ENCODE data around the gene FCER2. TPM values are rescaled to one million over a fixed set of nuclear protein-coding genes. Genes with fewer than 3 reads are reported as not detected.

The FCER2 gene
- total RNA-seq, 2 experiments from 2014 or later, result 1.5 to 1.7 TPM

DNA sequence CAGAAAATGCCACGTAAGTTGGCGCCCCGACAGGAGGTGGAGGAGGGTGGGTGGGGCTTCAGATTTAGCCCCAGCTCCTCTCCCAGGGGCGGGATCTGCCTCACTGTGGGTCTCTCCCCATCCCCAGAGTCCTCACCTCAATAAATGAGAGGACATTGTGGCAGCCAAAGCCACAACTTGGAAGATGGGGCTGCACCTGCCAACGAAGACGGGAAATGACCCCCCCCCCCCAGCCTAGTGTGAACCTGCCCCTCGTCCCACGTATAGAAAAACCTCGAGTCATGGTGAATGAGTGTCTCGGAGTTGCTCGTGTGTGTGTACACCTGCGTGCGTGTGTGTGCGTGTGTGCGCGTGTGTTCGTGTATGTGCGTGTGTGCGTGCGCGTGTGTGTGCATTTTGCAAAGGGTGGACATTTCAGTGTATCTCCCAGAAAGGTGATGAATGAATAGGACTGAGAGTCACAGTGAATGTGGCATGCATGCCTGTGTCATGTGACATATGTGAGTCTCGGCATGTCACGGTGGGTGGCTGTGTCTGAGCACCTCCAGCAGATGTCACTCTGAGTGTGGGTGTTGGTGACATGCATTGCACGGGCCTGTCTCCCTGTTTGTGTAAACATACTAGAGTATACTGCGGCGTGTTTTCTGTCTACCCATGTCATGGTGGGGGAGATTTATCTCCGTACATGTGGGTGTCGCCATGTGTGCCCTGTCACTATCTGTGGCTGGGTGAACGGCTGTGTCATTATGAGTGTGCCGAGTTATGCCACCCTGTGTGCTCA is 22.8 kb downstream of the FCER2 start:
- Mint-ChIP-seq H3K27me3 (peaks cover 34% of the 10 kb centered on the region), H3K27ac (peak overlapping the region; percentile 74), H3K4me3 (peak overlapping the region; percentile 30), H3K36me3 (peaks cover 11% of the 10 kb centered on the region), H3K4me1 (peaks cover 53% of the 10 kb centered on the region), H3K9me3 (no peaks in the 10 kb centered on the region)
- DNase-seq, result peak; percentile 69

DNA sequence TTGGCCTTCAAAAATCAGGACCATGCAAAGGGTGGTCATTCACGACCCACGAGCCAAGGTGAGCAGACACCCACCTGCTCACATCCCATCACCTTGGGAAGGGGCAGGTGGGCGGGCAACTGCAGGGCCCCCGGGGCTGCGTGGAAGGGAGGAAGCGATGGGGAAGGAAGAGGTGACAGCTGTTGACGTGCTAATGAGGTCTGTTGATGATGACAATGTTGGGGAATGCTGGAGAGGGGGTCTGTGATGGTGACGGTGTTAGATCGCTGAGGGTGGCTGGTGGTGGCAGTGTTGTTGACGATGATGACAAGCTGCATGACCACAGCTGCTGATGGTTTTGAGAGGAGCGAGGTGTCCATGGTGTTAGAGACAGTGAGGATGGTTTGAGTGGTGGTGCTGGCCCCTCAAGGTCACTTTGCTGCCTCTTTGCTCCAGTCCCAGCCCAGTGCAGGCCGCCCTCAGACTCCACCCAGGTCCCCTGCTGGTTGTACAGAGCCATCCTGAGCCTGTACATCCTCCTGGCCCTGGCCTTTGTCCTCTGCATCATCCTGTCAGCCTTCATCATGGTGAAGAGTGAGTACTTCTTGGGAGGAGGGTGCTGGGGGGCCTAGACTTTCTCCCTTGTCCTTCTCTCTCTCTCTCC is 24.1 kb downstream of the FCER2 start:
- Mint-ChIP-seq H3K4me3 (no peak overlapping the region), H3K9me3 (peaks cover 2% of the 10 kb centered on the region), H3K4me1 (peaks cover 53% of the 10 kb centered on the region)

DNA sequence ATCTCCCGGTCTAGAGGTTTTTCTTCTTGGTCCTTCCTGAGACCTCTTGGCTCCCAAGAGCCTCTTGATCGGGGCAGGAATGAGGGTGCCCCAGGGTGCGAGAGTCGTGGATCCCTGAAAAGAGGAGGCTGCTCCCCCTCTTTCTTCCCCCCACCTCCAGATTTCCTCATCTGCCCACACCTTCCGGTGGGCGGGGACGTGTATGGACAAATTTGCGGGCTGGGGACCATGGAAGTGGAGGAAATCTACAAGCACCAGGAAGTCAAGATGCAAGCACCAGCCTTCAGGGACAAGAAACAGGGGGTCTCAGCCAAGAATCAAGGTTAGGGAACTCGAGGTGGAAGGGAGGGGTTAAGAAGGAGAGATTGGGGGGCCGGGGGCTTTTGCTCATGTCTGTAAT is 25.1 kb downstream of the FCER2 start, which contains the start of gene MCEMP1:
Gene MCEMP1, plus strand, starts transcription at position 237 of the 400 bp plus-strand sequence. Its CDS starts 31 bp downstream, at position 268.
- Mint-ChIP-seq H3K36me3 (peaks cover 2% of the 10 kb centered on the region), H3K9me3 (peaks cover 2% of the 10 kb centered on the region), H3K27me3 (peaks cover 45% of the 10 kb centered on the region), H3K27ac (peak within 1 kb of the TSS; percentile 28), H3K4me3 (peak within 1 kb of the TSS; percentile 18), H3K4me1 (peaks cover 49% of the 10 kb centered on the region)
- no peak for DNase-seq

More for the DNA sequence above, 24.1 kb downstream of the FCER2 start:
- DNase-seq, result no peak
- Mint-ChIP-seq H3K27me3 (peaks cover 44% of the 10 kb centered on the region), H3K36me3 (peaks cover 6% of the 10 kb centered on the region), H3K27ac (no peak overlapping the region)

DNA sequence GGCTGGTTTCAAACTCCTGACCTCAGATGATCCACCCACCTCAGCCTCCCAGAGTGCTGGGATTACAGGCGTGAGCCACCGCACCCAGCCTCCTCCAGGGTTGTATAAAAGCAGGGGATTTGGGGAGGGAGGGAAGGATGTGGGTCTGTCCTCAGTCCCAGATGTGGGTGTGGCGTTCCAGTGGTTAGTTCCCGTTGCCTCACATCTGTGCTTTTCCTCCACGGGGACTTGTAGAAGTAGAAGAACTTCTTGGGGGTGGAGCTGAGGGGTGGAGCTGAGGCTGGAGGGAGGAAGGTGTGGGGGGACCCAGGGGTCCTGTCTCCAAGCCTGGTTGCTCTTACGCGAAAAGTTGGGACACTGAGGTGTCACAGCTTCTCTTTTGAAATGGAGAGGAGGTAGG is 25.6 kb downstream of the FCER2 start:
- Mint-ChIP-seq H3K27ac (no peak overlapping the region), H3K27me3 (peaks cover 50% of the 10 kb centered on the region)

DNA sequence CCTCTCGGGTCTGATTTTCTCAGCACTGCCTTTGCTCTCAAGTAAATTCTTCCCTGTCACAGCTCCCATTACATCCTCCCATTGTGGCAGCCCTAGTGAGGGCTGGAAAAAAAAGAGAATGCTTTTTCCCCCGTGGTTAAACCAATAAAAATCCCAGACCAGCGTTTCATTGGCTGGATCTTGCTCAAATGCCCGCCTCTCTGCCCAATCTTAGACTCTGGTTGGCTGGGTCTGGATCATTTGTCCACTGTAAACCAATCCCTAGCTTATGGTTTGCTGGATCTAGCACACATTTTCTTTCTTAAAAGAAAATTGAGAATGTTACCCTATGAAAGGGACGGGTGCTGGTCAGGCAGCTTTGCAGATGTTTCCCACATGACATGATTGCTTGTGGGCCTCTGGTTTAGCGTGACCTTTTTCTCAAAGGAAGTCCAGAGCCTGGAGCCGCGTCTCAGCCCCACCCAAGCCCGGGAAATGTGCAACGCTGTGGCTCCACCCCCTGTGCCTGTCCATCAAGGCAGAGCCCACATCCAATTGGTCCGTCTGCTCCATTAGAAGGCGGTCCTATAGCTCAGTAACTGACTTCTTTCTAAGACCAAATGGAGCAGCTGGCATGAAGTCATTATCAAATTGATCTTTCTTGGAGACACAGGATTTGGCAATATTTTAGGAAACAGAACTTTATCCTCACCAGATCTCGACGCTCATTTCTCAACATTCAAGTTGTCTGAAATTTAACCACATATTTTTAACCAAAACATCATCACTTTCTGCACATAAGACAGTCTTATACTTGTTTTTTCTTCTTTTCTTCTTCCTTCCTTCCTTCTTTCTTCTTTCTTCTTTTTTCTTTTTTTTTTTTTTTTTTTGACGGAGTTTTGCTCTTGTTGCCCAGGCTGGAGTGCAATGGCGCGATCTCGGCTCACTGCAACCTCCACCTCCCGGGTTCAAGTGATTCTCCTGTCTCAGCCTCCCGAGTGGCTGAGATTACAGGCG is 27.6 kb downstream of the FCER2 start:
- Mint-ChIP-seq H3K27ac (no peak overlapping the region), H3K4me1 (peaks cover 43% of the 10 kb centered on the region), H3K4me3 (no peak overlapping the region), H3K27me3 (peaks cover 65% of the 10 kb centered on the region), H3K36me3 (no peaks in the 10 kb centered on the region), H3K9me3 (peaks cover 2% of the 10 kb centered on the region)
- DNase-seq, result peak; percentile 40

More for the DNA sequence above, 25.6 kb downstream of the FCER2 start:
- no peaks in the 10 kb centered on the region for H3K36me3 Mint-ChIP-seq
- H3K4me1 Mint-ChIP-seq, result peaks cover 45% of the 10 kb centered on the region
- peak overlapping the region; percentile 18 for H3K4me3 Mint-ChIP-seq
- no peak for DNase-seq
- peaks cover 2% of the 10 kb centered on the region for H3K9me3 Mint-ChIP-seq

DNA sequence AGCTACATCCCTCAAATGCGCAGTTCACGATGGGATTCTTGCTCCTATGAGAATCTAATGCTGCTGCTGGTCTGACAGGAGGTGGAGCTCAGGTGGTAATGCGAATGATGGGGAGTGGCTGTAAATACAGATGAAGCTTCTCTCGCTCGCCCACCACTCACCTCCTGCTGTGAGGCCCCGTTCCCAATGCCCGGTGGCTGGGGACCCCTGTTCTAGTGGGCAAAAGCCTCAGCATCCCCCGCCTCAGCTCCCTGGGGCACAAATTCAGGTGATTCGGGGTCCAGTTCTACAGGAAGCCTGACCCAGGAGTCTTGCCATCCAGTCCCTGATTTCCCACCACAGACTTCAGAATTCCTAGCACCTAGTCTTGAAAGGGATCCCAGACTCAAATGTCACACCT is 29.4 kb downstream of the FCER2 start:
- DNase-seq, result no peak
- Mint-ChIP-seq H3K36me3 (no peaks in the 10 kb centered on the region), H3K27me3 (peaks cover 65% of the 10 kb centered on the region)

DNA sequence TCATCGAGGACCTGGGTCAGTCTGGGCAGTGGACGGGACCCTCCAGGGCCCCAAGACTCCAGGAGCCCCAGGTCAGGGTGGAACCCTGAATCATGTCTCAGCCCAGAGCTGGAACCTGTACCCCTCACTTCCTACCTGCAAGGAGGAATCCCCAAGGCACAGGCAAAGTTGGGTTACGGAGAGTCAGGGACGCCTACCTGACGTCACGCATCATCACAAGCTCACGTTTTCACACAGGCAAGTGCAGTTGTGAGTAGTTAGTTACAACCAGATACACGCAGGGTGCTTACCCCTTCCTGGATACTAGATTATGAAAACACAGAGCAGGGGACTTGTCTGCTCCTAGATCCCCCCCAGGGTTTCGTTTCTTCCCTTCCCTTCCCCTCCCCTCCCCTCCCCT is 31.1 kb downstream of the FCER2 start:
- Mint-ChIP-seq H3K36me3 (no peaks in the 10 kb centered on the region), H3K9me3 (peaks cover 2% of the 10 kb centered on the region), H3K27me3 (peaks cover 48% of the 10 kb centered on the region), H3K27ac (no peak overlapping the region), H3K4me3 (peak overlapping the region; percentile 69), H3K4me1 (peaks cover 15% of the 10 kb centered on the region)
- DNase-seq, result no peak

More for the DNA sequence above, 29.4 kb downstream of the FCER2 start:
- H3K4me3 Mint-ChIP-seq, result no peak overlapping the region
- no peak overlapping the region for H3K27ac Mint-ChIP-seq
- H3K9me3 Mint-ChIP-seq, result peaks cover 2% of the 10 kb centered on the region
- H3K4me1 Mint-ChIP-seq, result peaks cover 31% of the 10 kb centered on the region

DNA sequence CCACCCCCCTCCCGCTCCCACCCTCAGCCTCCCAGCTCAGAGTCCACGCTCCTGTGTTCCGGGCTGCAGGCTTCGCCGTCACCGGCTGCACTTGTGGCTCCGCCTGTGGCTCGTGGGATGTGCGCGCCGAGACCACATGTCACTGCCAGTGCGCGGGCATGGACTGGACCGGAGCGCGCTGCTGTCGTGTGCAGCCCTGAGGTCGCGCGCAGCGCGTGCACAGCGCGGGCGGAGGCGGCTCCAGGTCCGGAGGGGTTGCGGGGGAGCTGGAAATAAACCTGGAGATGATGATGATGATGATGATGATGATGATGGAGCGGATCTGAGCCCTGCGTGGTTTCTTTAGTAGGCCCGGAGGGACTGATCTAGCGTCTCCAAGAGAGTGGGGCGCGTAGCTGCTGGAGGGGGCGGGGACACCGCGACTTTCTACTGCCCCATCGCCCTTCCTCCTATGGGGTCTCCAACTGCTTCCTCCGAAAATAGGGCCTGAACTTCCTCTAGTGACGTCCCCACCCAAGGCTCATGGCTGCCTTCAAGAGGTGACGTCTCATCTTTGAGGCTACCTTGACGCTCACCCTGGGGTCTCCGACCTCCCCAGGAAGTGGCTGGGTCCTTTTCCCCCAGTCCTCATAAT is 31.7 kb downstream of the FCER2 start:
- Mint-ChIP-seq H3K9me3 (peaks cover 2% of the 10 kb centered on the region), H3K4me1 (peaks cover 14% of the 10 kb centered on the region), H3K36me3 (no peaks in the 10 kb centered on the region), H3K27me3 (peaks cover 45% of the 10 kb centered on the region), H3K27ac (no peak overlapping the region), H3K4me3 (peak overlapping the region; percentile 69)
- DNase-seq, result peak; percentile 54

DNA sequence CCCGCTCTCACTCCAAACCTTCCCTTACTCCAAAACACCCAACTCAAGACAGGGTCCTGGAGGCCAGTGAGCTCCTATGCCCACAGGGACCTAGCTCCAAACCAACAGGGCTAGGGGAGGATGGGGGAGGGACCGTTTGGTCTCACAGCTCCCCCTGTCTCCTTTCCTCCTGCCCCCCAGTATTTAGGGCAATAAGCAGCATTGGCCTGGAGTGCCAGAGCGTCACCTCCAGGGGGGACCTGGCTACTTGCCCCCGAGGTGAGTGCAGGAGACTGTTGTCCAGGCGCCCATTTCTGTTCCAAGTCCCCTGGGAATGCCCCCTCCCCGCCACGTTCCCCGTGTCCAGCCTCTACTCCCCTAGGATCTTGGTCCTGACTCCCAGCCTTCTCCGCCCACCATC is 32.3 kb downstream of the FCER2 start:
- Mint-ChIP-seq H3K4me3 (peak overlapping the region; percentile 15), H3K9me3 (peaks cover 2% of the 10 kb centered on the region), H3K27ac (no peak overlapping the region), H3K36me3 (no peaks in the 10 kb centered on the region), H3K4me1 (peaks cover 14% of the 10 kb centered on the region), H3K27me3 (peaks cover 43% of the 10 kb centered on the region)
- no peak for DNase-seq

DNA sequence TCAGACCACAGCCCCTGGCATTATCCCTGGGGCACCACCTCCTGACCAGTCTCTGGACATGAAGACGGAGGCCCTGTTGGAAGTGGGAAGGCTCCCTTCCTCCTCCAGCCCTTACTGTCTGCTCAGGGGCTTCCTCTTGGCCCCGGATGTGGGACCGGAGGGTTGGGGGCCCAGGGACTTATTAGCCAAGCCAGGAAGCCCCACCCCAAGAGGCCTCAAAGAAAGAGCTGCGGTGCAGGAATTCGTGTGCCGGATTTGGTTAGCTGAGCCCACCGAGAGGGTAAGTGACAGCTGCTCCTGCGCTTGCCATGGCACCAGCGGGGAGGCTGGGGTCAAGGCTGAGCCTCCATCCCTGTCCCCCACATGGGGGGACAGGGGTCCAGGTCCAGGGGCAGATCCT is 33.1 kb downstream of the FCER2 start, which contains the start of gene RETN:
Gene RETN, plus strand, starts transcription at position 208 of the 400 bp plus-strand sequence. CDS start 278 bp downstream, outside the sequence.
- peak within 1 kb of the TSS; percentile 15 for H3K4me3 Mint-ChIP-seq

DNA sequence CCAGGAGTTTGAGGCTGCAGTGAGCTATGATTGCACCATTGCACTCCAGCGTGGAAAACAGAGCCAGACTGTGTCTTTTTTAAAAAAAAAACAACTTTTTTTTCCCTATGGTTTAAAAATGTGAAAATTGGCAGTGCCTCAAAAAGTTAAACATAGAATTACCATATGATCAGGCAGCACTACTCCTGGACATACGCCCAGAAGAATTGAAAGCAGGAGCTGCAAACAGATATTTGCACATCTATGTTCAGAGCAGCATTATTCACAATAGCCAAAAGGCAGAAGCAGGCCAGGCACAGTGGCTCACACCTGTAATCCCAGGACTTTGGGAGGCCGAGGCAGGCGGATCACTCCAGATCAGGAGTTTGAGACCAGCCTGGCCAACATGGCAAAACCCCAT is 36.9 kb downstream of the FCER2 start:
- no peak overlapping the region for H3K4me3 Mint-ChIP-seq
- no peak overlapping the region for H3K27ac Mint-ChIP-seq
- no peaks in the 10 kb centered on the region for H3K9me3 Mint-ChIP-seq
- H3K36me3 Mint-ChIP-seq, result no peaks in the 10 kb centered on the region
- peaks cover 5% of the 10 kb centered on the region for H3K4me1 Mint-ChIP-seq
- H3K27me3 Mint-ChIP-seq, result peaks cover 11% of the 10 kb centered on the region
- no peak for DNase-seq

More for the DNA sequence above, 33.1 kb downstream of the FCER2 start, which contains the start of gene RETN:
- no peaks in the 10 kb centered on the region for H3K9me3 Mint-ChIP-seq
- H3K36me3 Mint-ChIP-seq, result no peaks in the 10 kb centered on the region
- no peak for DNase-seq
- no peak within 1 kb of the TSS for H3K27ac Mint-ChIP-seq
- H3K4me1 Mint-ChIP-seq, result peaks cover 12% of the 10 kb centered on the region
- peaks cover 35% of the 10 kb centered on the region for H3K27me3 Mint-ChIP-seq

DNA sequence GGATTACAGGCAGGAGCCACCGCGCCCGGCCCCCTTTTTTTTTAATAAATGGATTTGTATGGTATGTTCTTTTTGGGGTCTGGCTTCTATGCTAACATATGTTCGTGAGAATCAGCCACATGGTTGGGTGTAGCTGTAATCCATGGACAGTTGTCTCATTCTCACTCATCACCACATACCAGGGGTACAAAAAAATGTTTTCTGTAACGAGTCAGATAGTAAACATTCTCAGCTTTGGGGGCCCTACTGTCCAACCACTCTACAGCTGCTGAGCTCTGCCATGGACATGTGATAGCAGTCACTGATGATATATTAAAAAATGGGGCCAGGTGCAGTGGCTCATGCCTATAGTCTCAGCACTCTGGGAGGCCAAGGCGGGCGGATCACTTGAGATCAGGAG is 38.2 kb downstream of the FCER2 start:
- Mint-ChIP-seq H3K4me1 (no peaks in the 10 kb centered on the region), H3K9me3 (no peaks in the 10 kb centered on the region), H3K36me3 (no peaks in the 10 kb centered on the region), H3K27ac (no peak overlapping the region), H3K4me3 (no peak overlapping the region), H3K27me3 (peaks cover 5% of the 10 kb centered on the region)
- DNase-seq, result no peak

DNA sequence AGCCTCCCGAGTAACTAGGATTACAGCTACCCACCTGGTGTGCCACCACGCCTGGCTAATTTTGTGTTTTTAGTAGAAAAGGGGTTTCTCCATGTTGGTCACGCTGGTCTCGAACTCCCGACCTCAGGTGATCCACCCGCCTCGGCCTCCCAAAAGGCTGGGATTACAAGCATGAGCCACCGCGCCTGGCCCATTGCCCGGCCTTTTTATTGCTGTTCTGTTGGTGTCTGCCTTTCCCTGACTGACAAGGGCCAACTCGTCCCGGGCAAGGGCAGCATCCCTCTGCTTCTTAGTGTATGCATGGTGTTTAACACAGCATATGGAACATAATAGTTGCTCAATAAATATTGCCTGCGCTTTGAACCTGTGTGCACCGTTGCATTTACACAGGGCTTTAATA is 39.3 kb downstream of the FCER2 start:
- Mint-ChIP-seq H3K4me1 (peaks cover 9% of the 10 kb centered on the region), H3K9me3 (no peaks in the 10 kb centered on the region), H3K27ac (no peak overlapping the region), H3K36me3 (no peaks in the 10 kb centered on the region), H3K4me3 (no peak overlapping the region), H3K27me3 (no peaks in the 10 kb centered on the region)
- DNase-seq, result no peak

All from activated naive CD8-positive, alpha-beta T cell treated with anti-CD3 and anti-CD28 coated beads for 36 hours (primary cell).